Measurements from ENCODE around the gene CAMK2B. TPM values are rescaled to one million over a fixed set of nuclear protein-coding genes. Genes with fewer than 3 reads are reported as not detected.
A peak's percentile ranks its signal among the peaks of the same experiment; 100 is the strongest.

Gene CAMK2B
- total RNA-seq, 1 donor from 2014 or later = 0.58 TPM

DNA sequence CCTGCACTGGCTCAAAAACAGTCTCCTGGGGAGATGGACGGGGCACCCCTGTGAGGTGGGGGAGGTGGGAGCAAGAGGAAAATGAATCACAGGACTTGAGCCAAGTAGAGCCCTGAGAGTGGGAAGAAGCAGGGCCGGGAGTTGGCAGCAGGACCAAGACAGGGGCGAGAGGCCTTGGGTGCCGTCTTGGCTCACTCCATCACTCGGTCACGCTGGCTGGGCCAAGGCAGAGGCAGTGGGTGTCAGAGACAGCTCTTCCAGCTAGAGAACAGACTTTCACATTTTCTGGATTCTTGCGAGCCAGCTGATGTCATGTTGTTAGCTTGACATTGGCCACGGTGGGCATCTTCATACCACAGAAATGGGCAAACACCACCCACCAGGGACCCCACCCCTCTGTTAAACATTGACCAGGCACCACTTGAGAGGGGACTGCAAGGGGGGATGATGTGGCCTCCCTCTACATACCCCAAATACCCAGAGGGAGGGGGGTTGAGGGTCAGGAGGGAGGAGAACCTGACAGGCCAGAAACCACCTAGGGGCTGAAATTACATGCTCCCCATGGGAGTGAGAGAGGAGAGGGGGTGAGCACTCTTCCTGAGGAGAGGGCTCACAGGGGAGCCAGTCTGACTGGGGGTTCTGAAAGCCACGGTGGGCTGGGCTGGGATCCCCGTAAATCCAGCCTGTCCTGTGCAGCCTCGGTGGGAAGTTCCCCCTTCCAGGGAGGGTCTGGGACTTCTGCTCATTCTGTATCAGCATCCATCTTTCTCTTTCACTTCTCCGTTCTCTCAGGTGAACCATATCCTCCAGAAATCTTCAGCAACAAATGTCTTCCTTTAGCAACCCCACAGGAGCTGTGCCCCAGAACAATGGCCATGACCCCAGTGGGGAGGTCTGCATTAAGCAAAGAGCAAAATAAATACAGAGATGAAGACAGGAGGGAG lies 19.6 kb downstream of the CAMK2B start:
- H3K4me3 Mint-ChIP-seq = no peak overlapping the region
- POLR2A ChIA-PET = no interaction called here

DNA sequence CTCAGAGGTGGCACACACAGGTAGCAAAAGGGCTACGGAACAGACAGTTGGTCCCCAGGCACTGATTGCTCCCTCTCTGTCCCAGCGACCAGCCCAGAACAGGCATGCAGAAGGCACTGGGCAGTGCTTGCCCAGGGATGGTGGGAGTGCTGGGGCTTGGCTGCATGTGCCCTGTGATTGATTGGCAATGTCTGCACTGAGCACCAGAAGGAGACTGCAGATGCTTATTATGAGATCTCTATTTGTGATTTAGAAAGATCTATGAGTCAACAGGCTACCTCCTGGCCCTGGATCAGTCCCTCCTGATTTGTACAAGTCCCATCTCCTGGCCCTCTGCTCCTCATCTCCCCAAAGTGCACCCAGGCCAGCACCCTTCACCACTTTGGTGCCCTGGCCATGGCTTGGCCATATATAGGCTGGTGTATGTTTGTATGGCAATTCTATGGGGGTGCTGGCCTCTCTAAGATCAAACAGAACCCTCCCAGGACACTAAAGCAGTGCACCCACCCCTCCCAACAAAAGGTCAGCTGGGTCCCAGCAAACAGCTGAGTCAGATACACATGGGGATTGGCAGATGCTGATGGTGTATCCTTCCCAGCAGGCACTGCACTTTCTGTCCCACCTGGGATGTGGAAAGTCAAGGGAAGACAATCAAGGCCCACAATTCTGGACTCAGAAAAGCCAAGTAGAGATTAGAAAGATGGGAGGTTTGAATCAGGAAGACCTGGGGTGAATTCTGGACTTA lies 30.9 kb downstream of the CAMK2B start:
- intact Hi-C loops (cut with micrococcal nuclease) = no loop called here
- no peak overlapping the region for H3K27ac Mint-ChIP-seq
- peaks cover 56% of the 10 kb centered on the region for H3K27me3 Mint-ChIP-seq
- H3K4me1 Mint-ChIP-seq = no peaks in the 10 kb centered on the region
- POLR2A ChIA-PET = no interaction called here
- CTCF ChIA-PET = no interaction called here
- H3K9me3 Mint-ChIP-seq = no peaks in the 10 kb centered on the region
- H3K4me3 Mint-ChIP-seq = no peak overlapping the region
- TF ChIP-seq, protein P1, sequence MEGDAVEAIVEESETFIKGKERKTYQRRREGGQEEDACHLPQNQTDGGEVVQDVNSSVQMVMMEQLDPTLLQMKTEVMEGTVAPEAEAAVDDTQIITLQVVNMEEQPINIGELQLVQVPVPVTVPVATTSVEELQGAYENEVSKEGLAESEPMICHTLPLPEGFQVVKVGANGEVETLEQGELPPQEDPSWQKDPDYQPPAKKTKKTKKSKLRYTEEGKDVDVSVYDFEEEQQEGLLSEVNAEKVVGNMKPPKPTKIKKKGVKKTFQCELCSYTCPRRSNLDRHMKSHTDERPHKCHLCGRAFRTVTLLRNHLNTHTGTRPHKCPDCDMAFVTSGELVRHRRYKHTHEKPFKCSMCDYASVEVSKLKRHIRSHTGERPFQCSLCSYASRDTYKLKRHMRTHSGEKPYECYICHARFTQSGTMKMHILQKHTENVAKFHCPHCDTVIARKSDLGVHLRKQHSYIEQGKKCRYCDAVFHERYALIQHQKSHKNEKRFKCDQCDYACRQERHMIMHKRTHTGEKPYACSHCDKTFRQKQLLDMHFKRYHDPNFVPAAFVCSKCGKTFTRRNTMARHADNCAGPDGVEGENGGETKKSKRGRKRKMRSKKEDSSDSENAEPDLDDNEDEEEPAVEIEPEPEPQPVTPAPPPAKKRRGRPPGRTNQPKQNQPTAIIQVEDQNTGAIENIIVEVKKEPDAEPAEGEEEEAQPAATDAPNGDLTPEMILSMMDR (IDR thresholded peaks at IDR 0.05) = no peak
- no peaks in the 10 kb centered on the region for H3K36me3 Mint-ChIP-seq (ENCODE audit: low read depth)
- DNase-seq (no peak), ATAC-seq (ENCODE audit: low read depth) (no peak)

More for the DNA sequence above, 19.6 kb downstream of the CAMK2B start:
- CTCF ChIA-PET = no interaction called here
- Mint-ChIP-seq H3K4me1 (peaks cover 14% of the 10 kb centered on the region), H3K27me3 (peaks cover 16% of the 10 kb centered on the region), H3K36me3 (ENCODE audit: low read depth) (no peaks in the 10 kb centered on the region), H3K27ac (no peak overlapping the region), H3K9me3 (peaks cover 3% of the 10 kb centered on the region)
- intact Hi-C loops (cut with micrococcal nuclease) = no loop called here
- no peak for ATAC-seq (ENCODE audit: low read depth)
- TF ChIP-seq, protein P1 (IDR thresholded peaks at IDR 0.05) = no peak
- DNase-seq = peak; percentile 9

GRCh38 chr7:44293561-44294324 lies 31.7 kb downstream of the CAMK2B start:
- Mint-ChIP-seq H3K27me3 (peaks cover 56% of the 10 kb centered on the region), H3K4me3 (no peak overlapping the region), H3K36me3 (ENCODE audit: low read depth) (no peaks in the 10 kb centered on the region), H3K9me3 (no peaks in the 10 kb centered on the region), H3K27ac (no peak overlapping the region), H3K4me1 (no peaks in the 10 kb centered on the region)
- DNase-seq (peak; percentile 9), ATAC-seq (ENCODE audit: low read depth) (no peak)
- intact Hi-C loops (cut with micrococcal nuclease) = no loop called here
- TF ChIP-seq, protein P1 (IDR thresholded peaks at IDR 0.05) = no peak
- POLR2A ChIA-PET = no interaction called here
- CTCF ChIA-PET = no interaction called here

DNA sequence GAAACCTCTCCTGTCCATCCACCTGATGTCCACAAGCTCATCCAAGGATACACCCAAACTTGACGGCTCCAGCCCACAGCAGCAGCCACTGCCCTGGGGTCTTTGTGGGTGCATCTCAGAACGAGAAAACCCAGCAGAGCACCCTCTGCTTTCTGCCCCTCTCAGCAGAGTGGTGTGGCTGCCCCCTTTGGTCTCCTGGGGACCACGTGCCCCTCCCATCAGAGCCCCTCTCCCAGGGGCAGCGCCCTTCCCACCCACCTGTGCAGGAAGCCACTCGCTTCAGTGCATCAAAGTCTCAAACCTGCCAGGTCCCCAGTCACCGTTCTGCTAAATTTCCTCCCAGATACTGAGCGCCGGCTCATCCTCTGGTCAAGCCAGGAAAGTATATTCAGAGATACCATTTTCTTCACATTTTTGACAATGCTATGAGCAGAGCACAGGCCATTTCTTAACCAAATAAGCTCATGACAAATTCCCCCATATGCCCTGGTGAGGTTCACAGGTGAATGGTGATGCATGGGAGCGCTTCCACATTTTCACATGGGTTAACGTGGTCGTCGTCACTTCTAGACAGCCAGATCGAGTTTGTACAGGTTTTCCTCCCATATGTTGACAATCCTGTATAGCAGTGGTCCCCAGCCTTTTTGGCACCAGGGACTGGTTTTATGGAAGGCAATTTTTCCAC lies 32.4 kb downstream of the CAMK2B start:
- H3K27ac Mint-ChIP-seq = no peak overlapping the region
- H3K4me1 Mint-ChIP-seq = no peaks in the 10 kb centered on the region
- DNase-seq (peak; percentile 4), ATAC-seq (ENCODE audit: low read depth) (no peak)
- no peaks in the 10 kb centered on the region for H3K9me3 Mint-ChIP-seq
- ChIA-PET CTCF (no interaction called here), POLR2A (no interaction called here)
- intact Hi-C loops (cut with micrococcal nuclease) = no loop called here
- no peak overlapping the region for H3K4me3 Mint-ChIP-seq
- TF ChIP-seq, protein P1 (IDR thresholded peaks at IDR 0.05) = no peak
- H3K27me3 Mint-ChIP-seq = peaks cover 52% of the 10 kb centered on the region
- no peaks in the 10 kb centered on the region for H3K36me3 Mint-ChIP-seq (ENCODE audit: low read depth)

All from activated B cell treated with CpG ODN at 0.5 μM for 24 hours (primary cell).